A172 (cell line): ENCODE data around the gene USH1G. TPM values are rescaled to one million over a fixed set of nuclear protein-coding genes. Genes with fewer than 3 reads are reported as not detected.
"Not testable (repeated sequence)": the region's sequence is repeated elsewhere in the genome, so short reads cannot be mapped to it uniquely, and the experiment has no call there.

ENCODE experiments used
- DNase-seq: peaks from one replicate; pipeline ENCODE4 v3.0.0-alpha.2; 2015; ENCODE audit warnings: low spot score
- total RNA-seq: library from RNA; depleted of rRNA; stranded (reverse); fragments of >200 nt; shearing (Covaris generic); gene quantifications from 2 replicates; pipeline ENCODE4 v1.2.3, GENCODE V29; 2014

USH1G gene
- total RNA-seq, 1 experiment from 2014 or later: 0.28 TPM

- DNase-seq: no peak
Measured at GRCh38 chr17:74930535-74931036, 7.5 kb upstream of the USH1G start.

GRCh38 chr17:74928786-74929185 lies 5.7 kb upstream of the USH1G start:
- DNase-seq: no peak

GRCh38 chr17:74925242-74925641 lies 2.2 kb upstream of the USH1G start:
- DNase-seq: no peak

- no peak for DNase-seq
Measured at GRCh38 chr17:74924250-74924948, 1.3 kb upstream of the USH1G start, which contains the start of gene OTOP2. Gene OTOP2, plus strand, starts transcription at chr17:74924273. Its CDS starts 360 bp downstream, at chr17:74924633.

GRCh38 chr17:74923538-74924249 lies 639 bp upstream of the USH1G start:
- DNase-seq: peak; percentile 26

- DNase-seq: no peak
Measured at GRCh38 chr17:74922172-74922571, 883 bp downstream of the USH1G start.

GRCh38 chr17:74921769-74922168 lies 1.3 kb downstream of the USH1G start:
- DNase-seq: no peak

- no peak for DNase-seq
Measured at GRCh38 chr17:74921026-74921681, 1.9 kb downstream of the USH1G start.

GRCh38 chr17:74920642-74921025 lies 2.4 kb downstream of the USH1G start:
- no peak for DNase-seq

GRCh38 chr17:74920306-74920620 lies 2.8 kb downstream of the USH1G start:
- no peak for DNase-seq

- no peak for DNase-seq
Measured at GRCh38 chr17:74919440-74920305, 3.4 kb downstream of the USH1G start.

- DNase-seq: no peak
Measured at GRCh38 chr17:74918906-74919305, 4.1 kb downstream of the USH1G start.

GRCh38 chr17:74917430-74917829 lies 5.6 kb downstream of the USH1G start:
- DNase-seq: no peak

DNA sequence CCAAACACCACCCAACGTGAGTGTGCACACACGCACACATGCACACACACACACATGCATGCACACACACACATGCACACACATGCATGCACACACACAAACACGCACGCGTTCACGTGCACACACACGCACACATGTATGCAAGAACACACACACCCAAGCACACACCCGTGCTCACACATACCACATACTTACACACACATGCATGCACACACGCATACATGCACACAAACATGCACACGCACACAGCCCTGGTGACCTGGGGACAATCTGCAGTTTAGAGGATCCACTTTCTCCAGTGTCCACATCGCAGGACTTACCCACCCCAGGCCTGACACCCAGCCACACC lies 6.2 kb downstream of the USH1G start:
- no peak for DNase-seq

- no peak for DNase-seq
Measured at GRCh38 chr17:74916136-74916850, 6.8 kb downstream of the USH1G start.

DNA sequence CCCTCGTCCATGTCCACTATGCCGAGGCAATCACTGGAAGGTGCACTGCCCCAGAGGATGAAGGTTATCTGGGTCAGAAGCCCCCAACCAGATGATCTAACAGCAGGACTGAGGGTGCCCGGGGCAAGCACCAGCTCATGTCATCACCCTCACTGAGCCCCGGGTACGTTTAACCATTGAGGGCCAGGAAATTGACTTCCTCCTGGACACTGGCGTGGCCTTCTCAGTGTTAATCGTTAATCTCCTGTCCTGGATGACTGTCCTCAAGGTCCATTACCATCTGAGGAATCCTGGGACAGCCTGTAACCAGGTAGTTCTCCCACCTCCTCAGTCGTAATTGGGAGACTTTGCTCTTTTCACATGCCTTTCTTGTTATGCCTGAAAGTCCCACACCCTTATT lies 11.6 kb downstream of the USH1G start:
- not testable (repeated sequence) for DNase-seq

- DNase-seq: not testable (repeated sequence)
Measured at GRCh38 chr17:74909097-74909496, 14.0 kb downstream of the USH1G start.

DNA sequence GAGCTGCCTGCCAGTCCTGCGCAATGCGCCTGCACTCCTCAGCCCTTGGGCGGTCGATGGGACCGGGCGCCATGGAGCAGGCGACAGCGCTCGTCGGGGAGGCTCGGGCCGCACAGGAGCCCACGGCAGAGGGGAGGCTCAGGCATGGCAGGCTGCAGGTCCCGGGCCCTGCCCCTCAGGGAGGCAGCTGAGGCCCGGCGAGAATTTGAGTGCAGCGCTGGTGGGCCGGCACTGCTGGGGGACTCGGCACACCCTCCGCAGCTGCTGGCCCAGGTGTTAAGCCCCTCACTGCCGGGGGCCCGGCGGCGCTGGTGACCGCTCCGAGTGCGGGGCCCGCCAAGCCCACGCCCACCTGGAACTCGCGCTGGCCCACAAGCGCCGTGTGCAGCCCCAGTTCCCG lies 16.0 kb downstream of the USH1G start:
- DNase-seq: no peak

- DNase-seq: peak; percentile 19
Measured at GRCh38 chr17:74906214-74906793, 16.8 kb downstream of the USH1G start.

GRCh38 chr17:74904687-74905409 lies 18.2 kb downstream of the USH1G start:
- no peak for DNase-seq
